NCI-H1930 (cell line): ENCODE measurements around the gene SENP1.

ENCODE experiments used
- DNase-seq, 2 experiments: peaks; one replicate each; lab custom pipeline; 2025; lab: John Stamatoyannopoulos, UW

SENP1 gene

GRCh38 chr12:48067250-48067938 is 38.5 kb downstream of the SENP1 start:
- no peak for DNase-seq

- DNase-seq = no peak
Measured at GRCh38 chr12:48065041-48065440, 40.8 kb downstream of the SENP1 start.

GRCh38 chr12:48063530-48063929 is 42.3 kb downstream of the SENP1 start:
- no peak for DNase-seq

GRCh38 chr12:48061938-48062719 is 43.8 kb downstream of the SENP1 start:
- DNase-seq = no peak

- DNase-seq = no peak
Measured at GRCh38 chr12:48060474-48060873, 45.4 kb downstream of the SENP1 start.

GRCh38 chr12:48058771-48059170 is 47.1 kb downstream of the SENP1 start:
- no peak for DNase-seq

GRCh38 chr12:48054955-48055821 is 50.7 kb downstream of the SENP1 start:
- peak in 1 of 2 experiments; percentile 11 for DNase-seq

GRCh38 chr12:48053883-48054282 is 52.0 kb downstream of the SENP1 start:
- no peak for DNase-seq

GRCh38 chr12:48053122-48053521 is 52.8 kb downstream of the SENP1 start:
- DNase-seq = no peak

GRCh38 chr12:48051681-48052080 is 54.2 kb downstream of the SENP1 start:
- no peak for DNase-seq

- no peak for DNase-seq
Measured at GRCh38 chr12:48050174-48050573, 55.7 kb downstream of the SENP1 start.

- no peak for DNase-seq
Measured at GRCh38 chr12:48045965-48046518, 59.8 kb downstream of the SENP1 start.

GRCh38 chr12:48045061-48045846 is 60.6 kb downstream of the SENP1 start:
- no peak for DNase-seq

GRCh38 chr12:48044396-48044795 is 61.5 kb downstream of the SENP1 start:
- DNase-seq = no peak

- no peak for DNase-seq
Measured at GRCh38 chr12:48043771-48044170, 62.1 kb downstream of the SENP1 start.

- no peak for DNase-seq
Measured at GRCh38 chr12:48041591-48042423, 64.1 kb downstream of the SENP1 start.

GRCh38 chr12:48040354-48040753 is 65.5 kb downstream of the SENP1 start:
- no peak for DNase-seq

- no peak for DNase-seq
Measured at GRCh38 chr12:48039151-48039550, 66.7 kb downstream of the SENP1 start.

- no peak for DNase-seq
Measured at GRCh38 chr12:48038085-48038484, 67.8 kb downstream of the SENP1 start.

- no peak for DNase-seq
Measured at GRCh38 chr12:48037267-48037915, 68.5 kb downstream of the SENP1 start.
